ACC112 (cell line): ENCODE measurements around the gene UCN2.
A peak's percentile ranks its signal among the peaks of the same experiment; 100 is the strongest.

Source experiments
- H2AFZ ChIP-seq: fragments of 200-600 bp; sonication (generic); one replicate; pipeline ENCODE4 v1.6.0; 2017; ENCODE audit warnings: antibody characterized with exemption, low read length; ENCODE audit not compliant: unreplicated experiment
- H3K27ac ChIP-seq: fragments of 200-600 bp; sonication (generic); 2 replicates; pipeline ENCODE4 v1.5.1; 2014; ENCODE audit warnings: low read depth, mild to moderate bottlenecking, antibody characterized with exemption, low read length, moderate library complexity
- H3K27me3 ChIP-seq: fragments of 200-600 bp; sonication (generic); 2 replicates; pipeline ENCODE4 v1.6.1; 2014; ENCODE audit warnings: mild to moderate bottlenecking, antibody characterized with exemption, low read length, moderate library complexity, mixed read lengths; ENCODE audit not compliant: insufficient read depth
- H3K36me3 ChIP-seq: fragments of 200-600 bp; sonication (generic); 2 replicates; pipeline ENCODE4 v1.6.1; 2016; ENCODE audit warnings: mild to moderate bottlenecking, antibody characterized with exemption, low read length, moderate library complexity, mixed read lengths; ENCODE audit not compliant: insufficient read depth
- H3K4me1 ChIP-seq: fragments of 200-600 bp; sonication (generic); one replicate; pipeline ENCODE4 v1.6.1; 2016; ENCODE audit warnings: low read length, mixed read lengths; ENCODE audit not compliant: insufficient read depth, unreplicated experiment, control insufficient read depth
- H3K4me3 ChIP-seq: fragments of 200-600 bp; sonication (generic); 2 replicates; pipeline ENCODE4 v1.5.1; 2014; ENCODE audit warnings: mild to moderate bottlenecking, low read depth, low read length
- H3K79me2 ChIP-seq: fragments of 200-600 bp; sonication (generic); one replicate; pipeline ENCODE4 v1.6.0; 2016; ENCODE audit warnings: low read length; ENCODE audit not compliant: control insufficient read depth, unreplicated experiment, insufficient read depth

Gene UCN2

GRCh38 chr3:48562367-48563095 lies 1.1 kb downstream of the UCN2 start:
- peaks cover 4% of the 10 kb centered on the region for H3K79me2 ChIP-seq
- no peaks in the 10 kb centered on the region for H3K27me3 ChIP-seq
- no peaks in the 10 kb centered on the region for H3K36me3 ChIP-seq
- H3K27ac ChIP-seq: peak overlapping the region; percentile 84
- H2AFZ ChIP-seq: no peak overlapping the region
- H3K4me1 ChIP-seq: peaks cover 80% of the 10 kb centered on the region
- no peak overlapping the region for H3K4me3 ChIP-seq

GRCh38 chr3:48561045-48561736 lies 2.4 kb downstream of the UCN2 start:
- Histone ChIP-seq H3K79me2 (peaks cover 7% of the 10 kb centered on the region), H2AFZ (no peak overlapping the region), H3K27ac (peak overlapping the region; percentile 40), H3K4me1 (peaks cover 70% of the 10 kb centered on the region), H3K4me3 (peak overlapping the region; percentile 29), H3K36me3 (no peaks in the 10 kb centered on the region), H3K27me3 (no peaks in the 10 kb centered on the region)

- H3K27ac ChIP-seq: peak overlapping the region; percentile 33
- no peaks in the 10 kb centered on the region for H3K27me3 ChIP-seq
- H3K4me3 ChIP-seq: peak overlapping the region; percentile 29
- peaks cover 68% of the 10 kb centered on the region for H3K4me1 ChIP-seq
- H3K36me3 ChIP-seq: no peaks in the 10 kb centered on the region
- peaks cover 13% of the 10 kb centered on the region for H3K79me2 ChIP-seq
- no peak overlapping the region for H2AFZ ChIP-seq
These were observed 2.9 kb downstream of the UCN2 start for GRCh38 chr3:48560648-48561018.

GRCh38 chr3:48558493-48559134 lies 5.0 kb downstream of the UCN2 start:
- H2AFZ ChIP-seq: no peak overlapping the region
- H3K36me3 ChIP-seq: no peaks in the 10 kb centered on the region
- no peak overlapping the region for H3K4me3 ChIP-seq
- H3K27me3 ChIP-seq: no peaks in the 10 kb centered on the region
- no peak overlapping the region for H3K27ac ChIP-seq
- H3K4me1 ChIP-seq: peaks cover 60% of the 10 kb centered on the region
- H3K79me2 ChIP-seq: peaks cover 32% of the 10 kb centered on the region

- H2AFZ ChIP-seq: peak within 1 kb of the TSS; percentile 16
- peaks cover 46% of the 10 kb centered on the region for H3K79me2 ChIP-seq
- H3K27ac ChIP-seq: peak within 1 kb of the TSS; percentile 67
- H3K4me3 ChIP-seq: peak within 1 kb of the TSS; percentile 82
- peaks cover 49% of the 10 kb centered on the region for H3K4me1 ChIP-seq
- no peaks in the 10 kb centered on the region for H3K27me3 ChIP-seq
- no peaks in the 10 kb centered on the region for H3K36me3 ChIP-seq
These were observed 6.6 kb downstream of the UCN2 start, which contains the start of gene PFKFB4 for GRCh38 chr3:48556796-48557626. TSS of gene PFKFB4 (minus strand) at chr3:48556803. CDS start at chr3:48556777, 26 bp downstream.

GRCh38 chr3:48555949-48556795 lies 7.4 kb downstream of the UCN2 start:
- Histone ChIP-seq H3K79me2 (peaks cover 50% of the 10 kb centered on the region), H3K4me1 (peaks cover 42% of the 10 kb centered on the region), H2AFZ (no peak overlapping the region), H3K27ac (no peak overlapping the region), H3K27me3 (no peaks in the 10 kb centered on the region), H3K4me3 (peak overlapping the region; percentile 82), H3K36me3 (no peaks in the 10 kb centered on the region)

- Histone ChIP-seq H3K36me3 (no peaks in the 10 kb centered on the region), H2AFZ (no peak overlapping the region), H3K79me2 (peaks cover 54% of the 10 kb centered on the region), H3K4me3 (peak overlapping the region; percentile 82), H3K27me3 (no peaks in the 10 kb centered on the region), H3K27ac (no peak overlapping the region), H3K4me1 (peaks cover 35% of the 10 kb centered on the region)
These were observed 8.2 kb downstream of the UCN2 start for GRCh38 chr3:48555231-48555948.

GRCh38 chr3:48553886-48554845 lies 9.4 kb downstream of the UCN2 start:
- peaks cover 53% of the 10 kb centered on the region for H3K79me2 ChIP-seq

More at GRCh38 chr3:48553886-48554845, 9.4 kb downstream of the UCN2 start:
- Histone ChIP-seq H3K27me3 (no peaks in the 10 kb centered on the region), H2AFZ (no peak overlapping the region), H3K27ac (no peak overlapping the region), H3K4me3 (no peak overlapping the region; the same call in 1 of the 2 replicates), H3K36me3 (peaks cover 1% of the 10 kb centered on the region; the same call in 1 of the 2 replicates), H3K4me1 (peaks cover 26% of the 10 kb centered on the region)
